NB4 (cell line): Measurements from ENCODE around the gene STARD10.

Source experiments
- DNase-seq: peaks from one replicate; pipeline ENCODE4 v3.0.0; 2010; ENCODE audit warnings: low read depth
- H3K4me3 ChIP-seq: one replicate; pipeline ENCODE4 v1.5.1; 2011; ENCODE audit warnings: mild to moderate bottlenecking, low read depth, low read length, moderate library complexity
- CTCF ChIP-seq: IDR thresholded peaks from one replicate; pipeline ENCODE4 v1.5.1; 2012; ENCODE audit warnings: low read depth, low read length
- MAX ChIP-seq: IDR thresholded peaks from 2 replicates; pipeline ENCODE4 v1.6.1; 2011; ENCODE audit warnings: low read depth, low read length
- MYC ChIP-seq: IDR thresholded peaks from 2 replicates; pipeline ENCODE4 v1.6.1; 2011; ENCODE audit warnings: low read depth, low read length
- POLR2A ChIP-seq: IDR thresholded peaks from 2 replicates; pipeline ENCODE4 v1.6.1; 2011; ENCODE audit warnings: mild to moderate bottlenecking; ENCODE audit not compliant: insufficient read length; ENCODE audit errors: extremely low read depth

Gene STARD10

GRCh38 chr11:72718101-72718501 lies 75.7 kb downstream of the STARD10 start:
- TF ChIP-seq CTCF (no peak), MAX (no peak), MYC (no peak), POLR2A (no peak)
- no peak overlapping the region for H3K4me3 ChIP-seq
- DNase-seq, result no peak

- TF ChIP-seq CTCF (no peak), POLR2A (no peak), MAX (no peak), MYC (no peak)
- DNase-seq, result no peak
- no peak overlapping the region for H3K4me3 ChIP-seq
Observed at GRCh38 chr11:72716788-72717435, 76.9 kb downstream of the STARD10 start.

GRCh38 chr11:72716290-72716689 lies 77.6 kb downstream of the STARD10 start:
- TF ChIP-seq MYC, result no peak
- TF ChIP-seq MAX, result no peak
- no peak for TF ChIP-seq CTCF
- TF ChIP-seq POLR2A, result no peak
- no peak overlapping the region for H3K4me3 ChIP-seq
- DNase-seq, result no peak

- H3K4me3 ChIP-seq, result no peak overlapping the region
- no peak for TF ChIP-seq POLR2A
- no peak for TF ChIP-seq CTCF
- no peak for TF ChIP-seq MYC
- no peak for TF ChIP-seq MAX
- DNase-seq, result no peak
Observed at GRCh38 chr11:72712841-72713240, 81.0 kb downstream of the STARD10 start.

- no peak for TF ChIP-seq POLR2A
- TF ChIP-seq CTCF, result no peak
- no peak overlapping the region for H3K4me3 ChIP-seq
Observed at GRCh38 chr11:72712168-72712751, 81.6 kb downstream of the STARD10 start.

GRCh38 chr11:72711141-72711540 lies 82.7 kb downstream of the STARD10 start:
- TF ChIP-seq MAX, result no peak
- no peak for TF ChIP-seq MYC

More at GRCh38 chr11:72712168-72712751, 81.6 kb downstream of the STARD10 start:
- DNase-seq, result no peak

More at GRCh38 chr11:72711141-72711540, 82.7 kb downstream of the STARD10 start:
- no peak for DNase-seq
- H3K4me3 ChIP-seq, result no peak overlapping the region
